CMK (cell line): ENCODE results near the gene SAMD1.

Source experiments
- DNase-seq: peaks from one replicate; pipeline ENCODE4 v3.0.0-alpha.2; 2010; ENCODE audit warnings: low read depth

Gene SAMD1

GRCh38 chr19:14113762-14114414 lies 23.3 kb upstream of the SAMD1 start:
- DNase-seq = peak; percentile 98

GRCh38 chr19:14112809-14113385 lies 22.3 kb upstream of the SAMD1 start:
- no peak for DNase-seq

GRCh38 chr19:14112051-14112808 lies 21.7 kb upstream of the SAMD1 start:
- no peak for DNase-seq

GRCh38 chr19:14111486-14111885 lies 20.9 kb upstream of the SAMD1 start:
- no peak for DNase-seq

GRCh38 chr19:14110650-14111049 lies 20.1 kb upstream of the SAMD1 start:
- DNase-seq = no peak

GRCh38 chr19:14107581-14108461 lies 17.3 kb upstream of the SAMD1 start:
- no peak for DNase-seq

- no peak for DNase-seq
Observed at GRCh38 chr19:14106840-14107239, 16.3 kb upstream of the SAMD1 start.

- DNase-seq = no peak
Observed at GRCh38 chr19:14105680-14106079, 15.1 kb upstream of the SAMD1 start.

- DNase-seq = no peak
Observed at GRCh38 chr19:14103310-14103709, 12.8 kb upstream of the SAMD1 start.

GRCh38 chr19:14102756-14103155 lies 12.2 kb upstream of the SAMD1 start:
- no peak for DNase-seq

GRCh38 chr19:14102102-14102696 lies 11.6 kb upstream of the SAMD1 start:
- no peak for DNase-seq

GRCh38 chr19:14101003-14101545 lies 10.5 kb upstream of the SAMD1 start:
- DNase-seq = no peak

GRCh38 chr19:14097532-14098151 lies 7.1 kb upstream of the SAMD1 start:
- no peak for DNase-seq

GRCh38 chr19:14096272-14096992 lies 5.9 kb upstream of the SAMD1 start:
- no peak for DNase-seq

GRCh38 chr19:14094854-14095253 lies 4.3 kb upstream of the SAMD1 start:
- no peak for DNase-seq

- DNase-seq = no peak
Observed at GRCh38 chr19:14093117-14093823, 2.7 kb upstream of the SAMD1 start.

- no peak for DNase-seq
Observed at GRCh38 chr19:14091813-14092462, 1.4 kb upstream of the SAMD1 start.

GRCh38 chr19:14091081-14091812 lies 696 bp upstream of the SAMD1 start:
- no peak for DNase-seq
